Measurements from ENCODE around the gene CRADD. TPM values are rescaled to one million over a fixed set of nuclear protein-coding genes. Genes with fewer than 3 reads are reported as not detected.

CRADD gene
- total and polyA plus RNA-seq, 2 donors (not counting 1 experiment from before 2014, with no cell fraction given): 5.8 to 15.1 TPM

- intact Hi-C loops (cut with micrococcal nuclease): no loop called here
- H3K9ac ChIP-seq (ENCODE audit: low read length): no peak overlapping the region
- TF ChIP-seq EZH2 (IDR thresholded peaks at IDR 0.05; ENCODE audit: borderline replicate concordance, insufficient read depth, low read depth, low read length, poor library complexity, severe bottlenecking) (no peak), CTCF (IDR thresholded peaks at IDR 0.05) (no peak)
- Mint-ChIP-seq H3K27ac (no peak overlapping the region), H3K4me1 (no peaks in the 10 kb centered on the region), H3K27me3 (no peaks in the 10 kb centered on the region), H3K4me3 (no peak overlapping the region), H3K9me3 (ENCODE audit: insufficient read depth) (peaks cover 15% of the 10 kb centered on the region)
- H4K20me1 ChIP-seq (ENCODE audit: control insufficient read depth, insufficient read depth, low read length, poor library complexity, severe bottlenecking): no peaks in the 10 kb centered on the region
- ChIA-PET CTCF (no interaction called here), POLR2A (no interaction called here)
- H3K4me3 ChIP-seq (ENCODE audit: control extremely low read depth in 1 of 5, extremely low read depth in 1 of 5, insufficient read depth in 1 of 5, low read depth in 2 of 5, low read length in 4 of 5): no peak overlapping the region
- WGBS (ENCODE audit: insufficient coverage): 96% methylated on average over 4 of the region's 6 CpGs
- H3K27ac ChIP-seq (ENCODE audit: low read length in 2 of 2): no peak overlapping the region
- H3K9me3 ChIP-seq (ENCODE audit: control extremely low read depth in 1 of 3, control insufficient read depth in 2 of 3, insufficient read depth in 1 of 3, low read length in 2 of 3): peaks cover 0 to 17% (median 15%) of the 10 kb centered on the region in 3 donors
- H3K4me2 ChIP-seq (replicated peaks; ENCODE audit: low read depth, low read length, poor library complexity, severe bottlenecking): no peak overlapping the region
- DNase-seq (no peak), ATAC-seq (ENCODE audit: low read depth) (no peak)
- H3K79me2 ChIP-seq (ENCODE audit: control insufficient read depth, insufficient read depth, low read length): no peaks in the 10 kb centered on the region
- H2AFZ ChIP-seq (ENCODE audit: insufficient read depth, low read depth, low read length, poor library complexity, severe bottlenecking): no peak overlapping the region
- no peaks in the 10 kb centered on the region for H3K36me3 ChIP-seq (replicated peaks in 1 of 2; ENCODE audit: control extremely low read depth in 1 of 2, control insufficient read depth in 1 of 2, extremely low read depth in 1 of 2, insufficient read depth in 2 of 2, low read length in 1 of 2)
- no peaks in the 10 kb centered on the region for H3K4me1 ChIP-seq (ENCODE audit: control insufficient read depth in 2 of 2, insufficient read depth in 2 of 2, low read length in 2 of 2)
- H3K27me3 ChIP-seq (replicated peaks in 1 of 4; ENCODE audit: control extremely low read depth in 1 of 4, control insufficient read depth in 3 of 4, insufficient read depth in 4 of 4, low read length in 3 of 4): no peaks in the 10 kb centered on the region
These were observed 72.9 kb downstream of the CRADD start for GRCh38 chr12:93750056-93750455.

- Histone ChIP-seq H3K9ac (ENCODE audit: low read length) (no peak overlapping the region), H3K36me3 (replicated peaks in 1 of 2; ENCODE audit: control extremely low read depth in 1 of 2, control insufficient read depth in 1 of 2, extremely low read depth in 1 of 2, insufficient read depth in 2 of 2, low read length in 1 of 2) (no peaks in the 10 kb centered on the region), H3K79me2 (ENCODE audit: control insufficient read depth, insufficient read depth, low read length) (no peaks in the 10 kb centered on the region), H4K20me1 (ENCODE audit: control insufficient read depth, insufficient read depth, low read length, poor library complexity, severe bottlenecking) (no peaks in the 10 kb centered on the region), H3K4me1 (ENCODE audit: control insufficient read depth in 2 of 2, insufficient read depth in 2 of 2, low read length in 2 of 2) (no peaks in the 10 kb centered on the region), H3K4me2 (replicated peaks; ENCODE audit: low read depth, low read length, poor library complexity, severe bottlenecking) (no peak overlapping the region), H3K9me3 (ENCODE audit: control extremely low read depth in 1 of 3, control insufficient read depth in 2 of 3, insufficient read depth in 1 of 3, low read length in 2 of 3) (peaks cover 0 to 17% (median 15%) of the 10 kb centered on the region in 3 donors), H3K27ac (ENCODE audit: low read length in 2 of 2) (no peak overlapping the region), H3K27me3 (replicated peaks in 1 of 4; ENCODE audit: control extremely low read depth in 1 of 4, control insufficient read depth in 3 of 4, insufficient read depth in 4 of 4, low read length in 3 of 4) (no peaks in the 10 kb centered on the region), H2AFZ (ENCODE audit: insufficient read depth, low read depth, low read length, poor library complexity, severe bottlenecking) (no peak overlapping the region), H3K4me3 (ENCODE audit: control extremely low read depth in 1 of 5, extremely low read depth in 1 of 5, insufficient read depth in 1 of 5, low read depth in 2 of 5, low read length in 4 of 5) (no peak overlapping the region)
- POLR2A ChIA-PET: no interaction called here
- CTCF ChIA-PET: no interaction called here
- intact Hi-C loops (cut with micrococcal nuclease): no loop called here
- Mint-ChIP-seq H3K9me3 (ENCODE audit: insufficient read depth) (peaks cover 15% of the 10 kb centered on the region), H3K4me3 (no peak overlapping the region), H3K27ac (no peak overlapping the region), H3K27me3 (no peaks in the 10 kb centered on the region), H3K4me1 (no peaks in the 10 kb centered on the region)
- DNase-seq (no peak), ATAC-seq (ENCODE audit: low read depth) (no peak)
- no peak for TF ChIP-seq CTCF (IDR thresholded peaks at IDR 0.05)
- no peak for TF ChIP-seq EZH2 (IDR thresholded peaks at IDR 0.05; ENCODE audit: borderline replicate concordance, insufficient read depth, low read depth, low read length, poor library complexity, severe bottlenecking)
- 100% methylated on average over 5 of the region's 6 CpGs for WGBS (ENCODE audit: insufficient coverage)
These were observed 74.9 kb downstream of the CRADD start for GRCh38 chr12:93751864-93752610.
